ENCODE data around the gene TVP23C.

Gene TVP23C

GRCh38 chr17:15498107-15498506, 65.2 kb downstream of the TVP23C start:
- TF ChIP-seq CTCF (IDR thresholded peaks at IDR 0.05; ENCODE audit: insufficient read depth, low read depth, low read length, missing control alignments), result no peak

GRCh38 chr17:15496735-15497670, 66.3 kb downstream of the TVP23C start:
- no peak for DNase-seq (ENCODE audit: low read depth)
- TF ChIP-seq CTCF (IDR thresholded peaks at IDR 0.05; ENCODE audit: insufficient read depth, low read depth, low read length, missing control alignments), result no peak
- no peak overlapping the region for H3K4me3 ChIP-seq (ENCODE audit: low read length)

More at GRCh38 chr17:15498107-15498506, 65.2 kb downstream of the TVP23C start:
- no peak for DNase-seq (ENCODE audit: low read depth)
- no peak overlapping the region for H3K4me3 ChIP-seq (ENCODE audit: low read length)

- no peak for TF ChIP-seq CTCF (IDR thresholded peaks at IDR 0.05; ENCODE audit: insufficient read depth, low read depth, low read length, missing control alignments)
- DNase-seq (ENCODE audit: low read depth), result no peak
- no peak overlapping the region for H3K4me3 ChIP-seq (ENCODE audit: low read length)
These were observed 68.5 kb downstream of the TVP23C start for GRCh38 chr17:15494821-15495220.

GRCh38 chr17:15493693-15494035, 69.6 kb downstream of the TVP23C start:
- no peak for DNase-seq (ENCODE audit: low read depth)
- no peak for TF ChIP-seq CTCF (IDR thresholded peaks at IDR 0.05; ENCODE audit: insufficient read depth, low read depth, low read length, missing control alignments)
- no peak overlapping the region for H3K4me3 ChIP-seq (ENCODE audit: low read length)

GRCh38 chr17:15492791-15493692, 70.2 kb downstream of the TVP23C start:
- no peak for DNase-seq (ENCODE audit: low read depth)
- no peak for TF ChIP-seq CTCF (IDR thresholded peaks at IDR 0.05; ENCODE audit: insufficient read depth, low read depth, low read length, missing control alignments)
- no peak overlapping the region for H3K4me3 ChIP-seq (ENCODE audit: low read length)

GRCh38 chr17:15492186-15492585, 71.1 kb downstream of the TVP23C start:
- no peak overlapping the region for H3K4me3 ChIP-seq (ENCODE audit: low read length)
- TF ChIP-seq CTCF (IDR thresholded peaks at IDR 0.05; ENCODE audit: insufficient read depth, low read depth, low read length, missing control alignments), result no peak
- no peak for DNase-seq (ENCODE audit: low read depth)
